MCF 10A (cell line): ENCODE results near the gene RDH8. TPM values are rescaled to one million over a fixed set of nuclear protein-coding genes. Genes with fewer than 3 reads are reported as not detected.
A peak's percentile ranks its signal among the peaks of the same experiment; 100 is the strongest.

ENCODE experiments used
- BruUV-seq: library from RNA; stranded (reverse); fragments of 400-500 nt; replicated peaks from 2 replicates; lab custom pipeline; 2021; lab: Mats Ljungman, UMichigan
- CTCF ChIA-PET: fragments of 300-600 bp; sonication (Branson Sonifier 250); formaldehyde crosslinking; extraction: SDS; loops from one replicate; lab custom pipeline; 2021; ENCODE audit warnings: antibody characterized with exemption, inconsistent platforms; lab: Yijun Ruan, JAX
- POLR2A ChIA-PET: fragments of 300-600, 350-650 bp; sonication (Branson Sonifier 250); formaldehyde crosslinking; extraction: SDS; loops from one replicate; lab custom pipeline; 2020; ENCODE audit warnings: antibody characterized with exemption, inconsistent platforms; lab: Yijun Ruan, JAX
- DNase-seq: peaks from one replicate; pipeline ENCODE4 v3.0.0-alpha.2; 2018; ENCODE audit not compliant: unreplicated experiment
- H3K27ac Mint-ChIP-seq: one replicate; pipeline ENCODE4 v1.8.0; 2022; ENCODE audit warnings: mild to moderate bottlenecking, low read depth, mixed read lengths; ENCODE audit not compliant: unreplicated experiment
- H3K27me3 Mint-ChIP-seq: one replicate; pipeline ENCODE4 v1.8.0; 2022; ENCODE audit warnings: mixed read lengths; ENCODE audit not compliant: insufficient read depth, unreplicated experiment
- H3K36me3 Mint-ChIP-seq: one replicate; pipeline ENCODE4 v1.8.0; 2022; ENCODE audit warnings: mild to moderate bottlenecking, moderate library complexity, mixed read lengths; ENCODE audit not compliant: insufficient read depth, unreplicated experiment
- H3K4me1 Mint-ChIP-seq: one replicate; pipeline ENCODE4 v1.8.0; 2022; ENCODE audit warnings: mixed read lengths; ENCODE audit not compliant: insufficient read depth, unreplicated experiment
- H3K4me3 Mint-ChIP-seq: one replicate; pipeline ENCODE4 v1.8.0; 2022; ENCODE audit warnings: mild to moderate bottlenecking, moderate library complexity, mixed read lengths; ENCODE audit not compliant: unreplicated experiment
- H3K9me3 Mint-ChIP-seq: one replicate; pipeline ENCODE4 v1.8.0; 2022; ENCODE audit warnings: mixed read lengths; ENCODE audit not compliant: unreplicated experiment
- intact Hi-C: fragments of 100-400 bp; cut with micrococcal nuclease; formaldehyde crosslinking; loops from 2 replicates; pipeline ENCODE4 v1.14.1; 2022
- total RNA-seq: library from RNA; stranded (reverse); gene quantifications from 2 replicates; pipeline ENCODE4 v1.2.3, GENCODE V29; 2022
- TF ChIP-seq, protein P1 (sequence below): fragments of 200-600 bp; IDR thresholded peaks from one replicate; pipeline ENCODE4 v1.8.0; 2022; ENCODE audit warnings: antibody characterized with exemption, mild to moderate bottlenecking; ENCODE audit not compliant: unreplicated experiment

The RDH8 gene
- total RNA-seq, 1 experiment from 2014 or later = not detected

DNA sequence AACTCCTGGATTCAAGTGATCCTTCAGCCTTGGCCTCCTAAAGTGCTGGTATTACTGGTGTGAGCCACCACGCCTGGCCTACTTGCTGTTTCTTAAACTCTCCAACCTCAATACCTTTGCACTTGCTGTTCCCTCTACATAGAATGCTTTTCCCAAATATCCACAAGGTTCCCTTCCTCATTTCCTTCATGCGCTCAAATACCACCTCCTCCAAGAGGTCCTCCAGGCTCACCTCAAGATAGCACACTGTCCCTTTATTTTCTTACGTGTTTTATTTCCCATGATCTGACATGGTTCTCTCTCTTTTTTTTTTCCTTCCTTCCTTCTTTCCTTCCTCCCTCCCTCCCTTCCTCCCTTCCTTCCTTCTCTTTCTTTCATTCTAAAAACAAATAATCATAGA, 13.5 kb downstream of the RDH8 start:
- intact Hi-C loops = loop anchor here (1.0 to 5.0 kb wide), 4 partner anchors 26 to 889 kb away; no protein-coding TSS in a partner anchor
- Mint-ChIP-seq H3K36me3 (no peaks in the 10 kb centered on the region), H3K27ac (no peak overlapping the region), H3K9me3 (no peaks in the 10 kb centered on the region), H3K4me3 (no peak overlapping the region), H3K27me3 (peaks cover 11% of the 10 kb centered on the region), H3K4me1 (no peaks in the 10 kb centered on the region)
- ChIA-PET CTCF (interaction anchor here (0.7 to 6.7 kb wide), 14 partner anchors 15 to 224 kb away, joined by 3 to 106 read pairs (median 5); no protein-coding TSS in a partner anchor), POLR2A (interaction anchor here (1.1 kb wide), 1 partner anchor 12 kb away, joined by 3 read pairs; no protein-coding TSS in a partner anchor)
- no TSS peak for BruUV-seq
- DNase-seq = no peak
- TF ChIP-seq, protein P1, sequence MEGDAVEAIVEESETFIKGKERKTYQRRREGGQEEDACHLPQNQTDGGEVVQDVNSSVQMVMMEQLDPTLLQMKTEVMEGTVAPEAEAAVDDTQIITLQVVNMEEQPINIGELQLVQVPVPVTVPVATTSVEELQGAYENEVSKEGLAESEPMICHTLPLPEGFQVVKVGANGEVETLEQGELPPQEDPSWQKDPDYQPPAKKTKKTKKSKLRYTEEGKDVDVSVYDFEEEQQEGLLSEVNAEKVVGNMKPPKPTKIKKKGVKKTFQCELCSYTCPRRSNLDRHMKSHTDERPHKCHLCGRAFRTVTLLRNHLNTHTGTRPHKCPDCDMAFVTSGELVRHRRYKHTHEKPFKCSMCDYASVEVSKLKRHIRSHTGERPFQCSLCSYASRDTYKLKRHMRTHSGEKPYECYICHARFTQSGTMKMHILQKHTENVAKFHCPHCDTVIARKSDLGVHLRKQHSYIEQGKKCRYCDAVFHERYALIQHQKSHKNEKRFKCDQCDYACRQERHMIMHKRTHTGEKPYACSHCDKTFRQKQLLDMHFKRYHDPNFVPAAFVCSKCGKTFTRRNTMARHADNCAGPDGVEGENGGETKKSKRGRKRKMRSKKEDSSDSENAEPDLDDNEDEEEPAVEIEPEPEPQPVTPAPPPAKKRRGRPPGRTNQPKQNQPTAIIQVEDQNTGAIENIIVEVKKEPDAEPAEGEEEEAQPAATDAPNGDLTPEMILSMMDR = no peak

DNA sequence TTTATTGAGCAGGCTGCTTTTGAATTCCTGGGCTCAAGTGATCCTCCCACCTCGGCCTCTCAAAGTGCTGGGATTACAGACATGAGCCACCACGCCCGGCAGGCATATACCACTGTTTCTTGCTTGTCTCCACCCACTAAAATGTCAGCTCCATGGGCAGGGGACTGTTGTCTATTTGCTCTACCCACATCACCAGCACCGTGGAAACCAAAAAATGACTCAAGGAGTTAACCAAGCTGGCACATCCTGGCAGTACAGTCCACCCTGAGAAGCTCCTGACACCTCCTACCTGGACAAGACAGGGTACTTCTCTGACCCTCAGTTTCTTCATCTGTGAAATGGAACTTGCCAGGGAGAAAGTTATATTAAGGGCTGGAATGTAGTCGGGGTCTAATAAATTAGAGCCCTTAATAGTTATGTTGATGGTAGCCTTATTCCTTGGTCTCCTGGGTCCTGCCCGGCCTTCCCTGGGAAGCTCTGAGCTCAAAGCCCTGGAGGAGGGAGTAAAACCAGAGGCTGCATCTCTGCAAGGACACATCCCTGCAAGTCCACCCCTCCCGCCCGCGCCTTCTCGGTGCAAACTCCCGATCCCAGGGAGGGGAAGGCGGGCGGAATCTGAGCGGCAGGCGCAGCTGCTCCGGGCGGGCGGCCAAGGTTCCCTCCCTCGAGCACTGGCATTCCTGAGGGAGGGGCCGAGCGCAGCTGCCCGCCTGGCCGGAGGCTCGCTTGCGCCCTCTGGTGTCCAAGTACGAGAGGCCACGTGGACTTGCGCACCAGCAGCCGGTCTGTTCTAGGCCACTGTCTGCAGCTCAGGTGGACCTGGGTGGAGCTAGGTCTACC, 14.1 kb downstream of the RDH8 start:
- Mint-ChIP-seq H3K27ac (no peak overlapping the region), H3K4me1 (no peaks in the 10 kb centered on the region), H3K36me3 (no peaks in the 10 kb centered on the region), H3K9me3 (no peaks in the 10 kb centered on the region), H3K27me3 (peaks cover 17% of the 10 kb centered on the region), H3K4me3 (no peak overlapping the region)
- intact Hi-C loops = loop anchor here (1.0 to 5.0 kb wide), 4 partner anchors 27 to 890 kb away; no protein-coding TSS in a partner anchor
- DNase-seq = peak; percentile 91
- CTCF ChIA-PET = interaction anchor here (0.5 to 6.7 kb wide), 40 partner anchors 8 to 1281 kb away, joined by 3 to 106 read pairs (median 4); partner anchors contain the start of gene COL5A3
- TF ChIP-seq, protein P1 = peak; percentile 88
- no TSS peak for BruUV-seq
- POLR2A ChIA-PET = interaction anchor here (0.7 to 1.2 kb wide), 4 partner anchors 12 to 166 kb away, joined by 3 read pairs; no protein-coding TSS in a partner anchor

DNA sequence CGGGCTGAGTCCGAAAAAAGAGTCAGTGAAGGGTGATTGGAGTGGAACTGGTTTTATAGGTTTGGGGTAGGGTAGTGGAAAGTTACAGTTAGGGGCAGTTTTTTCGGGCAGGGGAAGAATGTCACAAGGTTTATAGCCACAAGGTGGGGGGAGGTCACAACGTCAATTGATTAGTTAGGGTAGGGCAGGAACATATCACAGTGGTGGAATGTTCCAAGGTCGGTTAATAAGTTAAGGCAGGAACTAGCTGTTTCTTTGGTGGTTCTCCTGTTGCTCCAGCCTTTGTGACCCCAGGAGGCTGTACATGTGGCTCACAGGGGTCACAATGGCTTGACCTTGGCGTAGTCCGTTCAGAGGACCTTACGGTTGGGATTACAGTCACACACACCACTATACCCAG, 20.3 kb downstream of the RDH8 start:
- BruUV-seq = no TSS peak
- H3K27ac Mint-ChIP-seq = no peak overlapping the region
- no peaks in the 10 kb centered on the region for H3K4me1 Mint-ChIP-seq
- intact Hi-C loops = no loop called here
- H3K27me3 Mint-ChIP-seq = peaks cover 38% of the 10 kb centered on the region
- POLR2A ChIA-PET = no interaction called here
- DNase-seq = no peak
- no peak overlapping the region for H3K4me3 Mint-ChIP-seq
- H3K36me3 Mint-ChIP-seq = no peaks in the 10 kb centered on the region
- TF ChIP-seq, protein P1 = no peak
- no peaks in the 10 kb centered on the region for H3K9me3 Mint-ChIP-seq
- CTCF ChIA-PET = interaction anchor here (0.6 to 1.6 kb wide), 2 partner anchors 102 to 212 kb away, joined by 3 to 5 read pairs; no protein-coding TSS in a partner anchor

DNA sequence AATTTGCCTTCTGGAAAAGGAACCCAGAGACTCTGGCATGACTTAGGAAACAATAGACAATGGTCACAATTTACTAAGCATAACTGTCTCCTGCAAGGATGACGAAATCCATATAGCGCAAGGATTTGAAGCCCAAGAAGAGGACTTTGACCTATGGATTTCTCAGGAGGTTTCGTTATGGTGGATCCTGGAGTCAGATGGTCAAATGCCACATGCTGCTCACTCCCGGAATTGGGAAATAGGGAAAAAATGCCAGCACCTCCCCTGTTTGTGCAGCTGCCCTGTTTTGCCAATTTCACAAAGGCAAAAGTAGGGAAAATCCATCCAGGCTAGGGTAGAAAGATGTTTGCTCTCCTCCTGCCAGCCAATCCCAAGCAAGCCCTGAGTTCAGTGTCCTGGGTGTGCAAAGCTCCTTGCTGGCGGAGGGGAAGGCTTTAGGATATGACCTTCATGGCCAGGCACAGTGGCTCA, 23.4 kb downstream of the RDH8 start:
- TF ChIP-seq, protein P1 = no peak
- Mint-ChIP-seq H3K9me3 (no peaks in the 10 kb centered on the region), H3K36me3 (no peaks in the 10 kb centered on the region), H3K27ac (no peak overlapping the region), H3K4me3 (no peak overlapping the region), H3K4me1 (no peaks in the 10 kb centered on the region), H3K27me3 (peaks cover 58% of the 10 kb centered on the region)
- BruUV-seq = no TSS peak
- peak; percentile 28 for DNase-seq
- intact Hi-C loops = no loop called here
- ChIA-PET CTCF (interaction anchor here (1.5 kb wide), 1 partner anchor 9 kb away, joined by 8 read pairs; no protein-coding TSS in a partner anchor), POLR2A (no interaction called here)
